Measurements from ENCODE around the gene NAGLU. TPM values are rescaled to one million over a fixed set of nuclear protein-coding genes. Genes with fewer than 3 reads are reported as not detected.

NAGLU gene
- total RNA-seq, 1 donor from 2014 or later: 19.3 TPM

GRCh38 chr17:42564815-42565522 is 28.9 kb downstream of the NAGLU start:
- DNase-seq (ENCODE audit: low read depth in 2 of 2): no peak

GRCh38 chr17:42565523-42566214 is 29.6 kb downstream of the NAGLU start:
- DNase-seq (ENCODE audit: low read depth in 2 of 2): no peak

GRCh38 chr17:42566215-42566882 is 30.3 kb downstream of the NAGLU start:
- DNase-seq (ENCODE audit: low read depth in 2 of 2): no peak

- DNase-seq (ENCODE audit: low read depth in 2 of 2): peak; percentile 65 to 90
Observed at GRCh38 chr17:42566883-42567573, 31.0 kb downstream of the NAGLU start, which contains the start of gene MLX. Gene MLX (plus strand): TSS chr17:42567100. CDS start chr17:42567125, 25 bp downstream.

GRCh38 chr17:42568341-42569111 is 32.5 kb downstream of the NAGLU start:
- no peak for DNase-seq (ENCODE audit: low read depth in 2 of 2)

- DNase-seq (ENCODE audit: low read depth in 2 of 2): no peak
Observed at GRCh38 chr17:42571435-42572225, 35.6 kb downstream of the NAGLU start.

- DNase-seq (ENCODE audit: low read depth in 2 of 2): no peak
Observed at GRCh38 chr17:42573095-42573494, 37.1 kb downstream of the NAGLU start.

GRCh38 chr17:42574463-42574862 is 38.4 kb downstream of the NAGLU start:
- no peak for DNase-seq (ENCODE audit: low read depth in 2 of 2)

- no peak for DNase-seq (ENCODE audit: low read depth in 2 of 2)
Observed at GRCh38 chr17:42577140-42577531, 41.1 kb downstream of the NAGLU start.

GRCh38 chr17:42577532-42578281 is 41.7 kb downstream of the NAGLU start, which contains the start of gene PSMC3IP:
Gene PSMC3IP (minus strand): TSS chr17:42577729. CDS start chr17:42577686, 43 bp downstream.
- DNase-seq (ENCODE audit: low read depth in 2 of 2): peak; percentile 80 to 94

GRCh38 chr17:42578282-42578869 is 42.3 kb downstream of the NAGLU start:
- peak; percentile 57 to 78 for DNase-seq (ENCODE audit: low read depth in 2 of 2)

- no peak for DNase-seq (ENCODE audit: low read depth in 2 of 2)
Observed at GRCh38 chr17:42579794-42580551, 43.9 kb downstream of the NAGLU start.

GRCh38 chr17:42581744-42582270 is 45.8 kb downstream of the NAGLU start:
- DNase-seq (ENCODE audit: low read depth in 2 of 2): no peak

GRCh38 chr17:42584880-42585279 is 48.8 kb downstream of the NAGLU start:
- DNase-seq (ENCODE audit: low read depth in 2 of 2): no peak

GRCh38 chr17:42585353-42585752 is 49.3 kb downstream of the NAGLU start:
- no peak for DNase-seq (ENCODE audit: low read depth in 2 of 2)

- no peak for DNase-seq (ENCODE audit: low read depth in 2 of 2)
Observed at GRCh38 chr17:42586514-42587230, 50.6 kb downstream of the NAGLU start.

- DNase-seq (ENCODE audit: low read depth in 2 of 2): no peak
Observed at GRCh38 chr17:42590886-42591285, 54.8 kb downstream of the NAGLU start.

Measured in dermis microvascular lymphatic vessel endothelial cell (primary cell).